H1 (cell line): ENCODE data around the gene C15orf62. TPM values are rescaled to one million over a fixed set of nuclear protein-coding genes. Genes with fewer than 3 reads are reported as not detected.

Experiments
- BRCA1 ChIP-seq: IDR thresholded peaks from 2 replicates; pipeline ENCODE4 v1.6.1; 2012; ENCODE audit warnings: low read depth, low read length, improper control_type of control experiment
- CBX8 ChIP-seq: fragments of 300-800, 300-1000 bp; sonication (generic); IDR thresholded peaks from 2 replicates; pipeline ENCODE4 v1.7.1; 2016; ENCODE audit warnings: low read depth, low read length, borderline replicate concordance
- EP300 ChIP-seq, 2 experiments: IDR thresholded peaks; 1 replicate in 1 of 2; 2 replicates in 1 of 2; pipeline ENCODE4 v1.6.1; 2011 to 2012; ENCODE audit warnings: low read depth in 2 of 2, low read length in 2 of 2, mild to moderate bottlenecking in 2 of 2, borderline replicate concordance in 1 of 2, inconsistent platforms in 1 of 2, moderate library complexity in 1 of 2
- HDAC6 ChIP-seq: IDR thresholded peaks from one replicate; pipeline ENCODE4 v1.7.1; 2012; ENCODE audit warnings: low read depth, mild to moderate bottlenecking, inconsistent platforms, low read length, moderate library complexity
- RXRA ChIP-seq: IDR thresholded peaks from 2 replicates; pipeline ENCODE4 v1.6.1; 2011; ENCODE audit warnings: low read depth, mild to moderate bottlenecking, low read length, moderate library complexity; ENCODE audit not compliant: insufficient read depth
- SIRT6 ChIP-seq: IDR thresholded peaks from one replicate; pipeline ENCODE4 v1.7.1; 2012; ENCODE audit warnings: low read length, inconsistent platforms
- SIX5 ChIP-seq: IDR thresholded peaks from 2 replicates; pipeline ENCODE4 v1.6.1; 2011; ENCODE audit warnings: mild to moderate bottlenecking, low read depth, low read length
- TAF1 ChIP-seq: IDR thresholded peaks from 2 replicates; pipeline ENCODE4 v1.6.1; 2011; ENCODE audit warnings: mild to moderate bottlenecking, low read depth, low read length
- TEAD4 ChIP-seq: IDR thresholded peaks from 2 replicates; pipeline ENCODE4 v1.6.1; 2012; ENCODE audit warnings: low read depth, low read length, inconsistent platforms, mixed read lengths
- polyA plus RNA-seq, 7 experiments: library from polyadenylated mRNA; depleted of rRNA in 3 of 7; stranded (reverse) in 5 of 7; unstranded in 2 of 7; fragments of >200 nt in 5 of 7; fragments of 200-250 nt in 2 of 7; gene quantifications; 1 replicate in 5 of 7; 2 replicates in 1 of 7; 4 replicates in 1 of 7; pipeline versions ENCODE4 v1.2.1 to v1.2.3, GENCODE V29; 2011 to 2013; ENCODE audit warnings: missing spikeins in 2 of 7, mixed read lengths in 2 of 7
- total RNA-seq: library from RNA; stranded (reverse); fragmentation: NEBNext Ultra II Directional; extraction: Animal tissue kit (Norgen Biotek cat#: 25700); gene quantifications from 2 replicates; pipeline ENCODE4 v1.2.1, GENCODE V29; 2021
- TF ChIP-seq, protein P1 (sequence below): fragments of 300-600 bp; sonication (generic); IDR thresholded peaks from 2 replicates; pipeline ENCODE4 v1.7.1; 2012; ENCODE audit warnings: low read length, moderate library complexity, mild to moderate bottlenecking, inconsistent platforms; ENCODE audit not compliant: insufficient replicate concordance
- TF ChIP-seq, protein P2 (sequence below): IDR thresholded peaks from 2 replicates; pipeline ENCODE4 v1.6.1; 2012; ENCODE audit warnings: low read length, inconsistent platforms

The C15orf62 gene
- total and polyA plus RNA-seq, 2 of the 8 experiments (the other 6 are each of a cell fraction or from before 2014, with no cell fraction given) = 0.06 to 0.56 TPM

- TF ChIP-seq, protein P1, sequence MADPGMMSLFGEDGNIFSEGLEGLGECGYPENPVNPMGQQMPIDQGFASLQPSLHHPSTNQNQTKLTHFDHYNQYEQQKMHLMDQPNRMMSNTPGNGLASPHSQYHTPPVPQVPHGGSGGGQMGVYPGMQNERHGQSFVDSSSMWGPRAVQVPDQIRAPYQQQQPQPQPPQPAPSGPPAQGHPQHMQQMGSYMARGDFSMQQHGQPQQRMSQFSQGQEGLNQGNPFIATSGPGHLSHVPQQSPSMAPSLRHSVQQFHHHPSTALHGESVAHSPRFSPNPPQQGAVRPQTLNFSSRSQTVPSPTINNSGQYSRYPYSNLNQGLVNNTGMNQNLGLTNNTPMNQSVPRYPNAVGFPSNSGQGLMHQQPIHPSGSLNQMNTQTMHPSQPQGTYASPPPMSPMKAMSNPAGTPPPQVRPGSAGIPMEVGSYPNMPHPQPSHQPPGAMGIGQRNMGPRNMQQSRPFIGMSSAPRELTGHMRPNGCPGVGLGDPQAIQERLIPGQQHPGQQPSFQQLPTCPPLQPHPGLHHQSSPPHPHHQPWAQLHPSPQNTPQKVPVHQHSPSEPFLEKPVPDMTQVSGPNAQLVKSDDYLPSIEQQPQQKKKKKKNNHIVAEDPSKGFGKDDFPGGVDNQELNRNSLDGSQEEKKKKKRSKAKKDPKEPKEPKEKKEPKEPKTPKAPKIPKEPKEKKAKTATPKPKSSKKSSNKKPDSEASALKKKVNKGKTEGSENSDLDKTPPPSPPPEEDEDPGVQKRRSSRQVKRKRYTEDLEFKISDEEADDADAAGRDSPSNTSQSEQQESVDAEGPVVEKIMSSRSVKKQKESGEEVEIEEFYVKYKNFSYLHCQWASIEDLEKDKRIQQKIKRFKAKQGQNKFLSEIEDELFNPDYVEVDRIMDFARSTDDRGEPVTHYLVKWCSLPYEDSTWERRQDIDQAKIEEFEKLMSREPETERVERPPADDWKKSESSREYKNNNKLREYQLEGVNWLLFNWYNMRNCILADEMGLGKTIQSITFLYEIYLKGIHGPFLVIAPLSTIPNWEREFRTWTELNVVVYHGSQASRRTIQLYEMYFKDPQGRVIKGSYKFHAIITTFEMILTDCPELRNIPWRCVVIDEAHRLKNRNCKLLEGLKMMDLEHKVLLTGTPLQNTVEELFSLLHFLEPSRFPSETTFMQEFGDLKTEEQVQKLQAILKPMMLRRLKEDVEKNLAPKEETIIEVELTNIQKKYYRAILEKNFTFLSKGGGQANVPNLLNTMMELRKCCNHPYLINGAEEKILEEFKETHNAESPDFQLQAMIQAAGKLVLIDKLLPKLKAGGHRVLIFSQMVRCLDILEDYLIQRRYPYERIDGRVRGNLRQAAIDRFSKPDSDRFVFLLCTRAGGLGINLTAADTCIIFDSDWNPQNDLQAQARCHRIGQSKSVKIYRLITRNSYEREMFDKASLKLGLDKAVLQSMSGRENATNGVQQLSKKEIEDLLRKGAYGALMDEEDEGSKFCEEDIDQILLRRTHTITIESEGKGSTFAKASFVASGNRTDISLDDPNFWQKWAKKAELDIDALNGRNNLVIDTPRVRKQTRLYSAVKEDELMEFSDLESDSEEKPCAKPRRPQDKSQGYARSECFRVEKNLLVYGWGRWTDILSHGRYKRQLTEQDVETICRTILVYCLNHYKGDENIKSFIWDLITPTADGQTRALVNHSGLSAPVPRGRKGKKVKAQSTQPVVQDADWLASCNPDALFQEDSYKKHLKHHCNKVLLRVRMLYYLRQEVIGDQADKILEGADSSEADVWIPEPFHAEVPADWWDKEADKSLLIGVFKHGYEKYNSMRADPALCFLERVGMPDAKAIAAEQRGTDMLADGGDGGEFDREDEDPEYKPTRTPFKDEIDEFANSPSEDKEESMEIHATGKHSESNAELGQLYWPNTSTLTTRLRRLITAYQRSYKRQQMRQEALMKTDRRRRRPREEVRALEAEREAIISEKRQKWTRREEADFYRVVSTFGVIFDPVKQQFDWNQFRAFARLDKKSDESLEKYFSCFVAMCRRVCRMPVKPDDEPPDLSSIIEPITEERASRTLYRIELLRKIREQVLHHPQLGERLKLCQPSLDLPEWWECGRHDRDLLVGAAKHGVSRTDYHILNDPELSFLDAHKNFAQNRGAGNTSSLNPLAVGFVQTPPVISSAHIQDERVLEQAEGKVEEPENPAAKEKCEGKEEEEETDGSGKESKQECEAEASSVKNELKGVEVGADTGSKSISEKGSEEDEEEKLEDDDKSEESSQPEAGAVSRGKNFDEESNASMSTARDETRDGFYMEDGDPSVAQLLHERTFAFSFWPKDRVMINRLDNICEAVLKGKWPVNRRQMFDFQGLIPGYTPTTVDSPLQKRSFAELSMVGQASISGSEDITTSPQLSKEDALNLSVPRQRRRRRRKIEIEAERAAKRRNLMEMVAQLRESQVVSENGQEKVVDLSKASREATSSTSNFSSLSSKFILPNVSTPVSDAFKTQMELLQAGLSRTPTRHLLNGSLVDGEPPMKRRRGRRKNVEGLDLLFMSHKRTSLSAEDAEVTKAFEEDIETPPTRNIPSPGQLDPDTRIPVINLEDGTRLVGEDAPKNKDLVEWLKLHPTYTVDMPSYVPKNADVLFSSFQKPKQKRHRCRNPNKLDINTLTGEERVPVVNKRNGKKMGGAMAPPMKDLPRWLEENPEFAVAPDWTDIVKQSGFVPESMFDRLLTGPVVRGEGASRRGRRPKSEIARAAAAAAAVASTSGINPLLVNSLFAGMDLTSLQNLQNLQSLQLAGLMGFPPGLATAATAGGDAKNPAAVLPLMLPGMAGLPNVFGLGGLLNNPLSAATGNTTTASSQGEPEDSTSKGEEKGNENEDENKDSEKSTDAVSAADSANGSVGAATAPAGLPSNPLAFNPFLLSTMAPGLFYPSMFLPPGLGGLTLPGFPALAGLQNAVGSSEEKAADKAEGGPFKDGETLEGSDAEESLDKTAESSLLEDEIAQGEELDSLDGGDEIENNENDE = no peak
- TF ChIP-seq SIRT6 (no peak), RXRA (no peak), EP300 (IDR thresholded peaks at IDR 0.05; ENCODE audit: borderline replicate concordance in 1 of 2, low read depth in 2 of 2, low read length in 2 of 2) (no peak), TEAD4 (no peak), TAF1 (no peak), BRCA1 (no peak), HDAC6 (no peak), SIX5 (no peak), CBX8 (no peak)
- TF ChIP-seq, protein P2, sequence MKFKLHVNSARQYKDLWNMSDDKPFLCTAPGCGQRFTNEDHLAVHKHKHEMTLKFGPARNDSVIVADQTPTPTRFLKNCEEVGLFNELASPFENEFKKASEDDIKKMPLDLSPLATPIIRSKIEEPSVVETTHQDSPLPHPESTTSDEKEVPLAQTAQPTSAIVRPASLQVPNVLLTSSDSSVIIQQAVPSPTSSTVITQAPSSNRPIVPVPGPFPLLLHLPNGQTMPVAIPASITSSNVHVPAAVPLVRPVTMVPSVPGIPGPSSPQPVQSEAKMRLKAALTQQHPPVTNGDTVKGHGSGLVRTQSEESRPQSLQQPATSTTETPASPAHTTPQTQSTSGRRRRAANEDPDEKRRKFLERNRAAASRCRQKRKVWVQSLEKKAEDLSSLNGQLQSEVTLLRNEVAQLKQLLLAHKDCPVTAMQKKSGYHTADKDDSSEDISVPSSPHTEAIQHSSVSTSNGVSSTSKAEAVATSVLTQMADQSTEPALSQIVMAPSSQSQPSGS = no peak
Measured at GRCh38 chr15:40756938-40757337, 12.8 kb upstream of the C15orf62 start (continued).
